ENCODE results near the gene PLXNA4.

GRCh38 chr7:132499065-132499464, 77.2 kb downstream of the PLXNA4 start:
- TF ChIP-seq, protein P1, sequence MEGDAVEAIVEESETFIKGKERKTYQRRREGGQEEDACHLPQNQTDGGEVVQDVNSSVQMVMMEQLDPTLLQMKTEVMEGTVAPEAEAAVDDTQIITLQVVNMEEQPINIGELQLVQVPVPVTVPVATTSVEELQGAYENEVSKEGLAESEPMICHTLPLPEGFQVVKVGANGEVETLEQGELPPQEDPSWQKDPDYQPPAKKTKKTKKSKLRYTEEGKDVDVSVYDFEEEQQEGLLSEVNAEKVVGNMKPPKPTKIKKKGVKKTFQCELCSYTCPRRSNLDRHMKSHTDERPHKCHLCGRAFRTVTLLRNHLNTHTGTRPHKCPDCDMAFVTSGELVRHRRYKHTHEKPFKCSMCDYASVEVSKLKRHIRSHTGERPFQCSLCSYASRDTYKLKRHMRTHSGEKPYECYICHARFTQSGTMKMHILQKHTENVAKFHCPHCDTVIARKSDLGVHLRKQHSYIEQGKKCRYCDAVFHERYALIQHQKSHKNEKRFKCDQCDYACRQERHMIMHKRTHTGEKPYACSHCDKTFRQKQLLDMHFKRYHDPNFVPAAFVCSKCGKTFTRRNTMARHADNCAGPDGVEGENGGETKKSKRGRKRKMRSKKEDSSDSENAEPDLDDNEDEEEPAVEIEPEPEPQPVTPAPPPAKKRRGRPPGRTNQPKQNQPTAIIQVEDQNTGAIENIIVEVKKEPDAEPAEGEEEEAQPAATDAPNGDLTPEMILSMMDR (IDR thresholded peaks at IDR 0.05 in 8 of 11, conservative IDR thresholded peaks at IDR 0.05 in 3 of 11), result no peak
- TF ChIP-seq POLR2A (IDR thresholded peaks at IDR 0.05) (no peak), POLR2AphosphoS5 (IDR thresholded peaks at IDR 0.05) (peak in 1 of 3 donors; percentile 28)
